ENCODE measurements around the gene STRAP.

STRAP gene, protein sequence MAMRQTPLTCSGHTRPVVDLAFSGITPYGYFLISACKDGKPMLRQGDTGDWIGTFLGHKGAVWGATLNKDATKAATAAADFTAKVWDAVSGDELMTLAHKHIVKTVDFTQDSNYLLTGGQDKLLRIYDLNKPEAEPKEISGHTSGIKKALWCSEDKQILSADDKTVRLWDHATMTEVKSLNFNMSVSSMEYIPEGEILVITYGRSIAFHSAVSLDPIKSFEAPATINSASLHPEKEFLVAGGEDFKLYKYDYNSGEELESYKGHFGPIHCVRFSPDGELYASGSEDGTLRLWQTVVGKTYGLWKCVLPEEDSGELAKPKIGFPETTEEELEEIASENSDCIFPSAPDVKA

DNA sequence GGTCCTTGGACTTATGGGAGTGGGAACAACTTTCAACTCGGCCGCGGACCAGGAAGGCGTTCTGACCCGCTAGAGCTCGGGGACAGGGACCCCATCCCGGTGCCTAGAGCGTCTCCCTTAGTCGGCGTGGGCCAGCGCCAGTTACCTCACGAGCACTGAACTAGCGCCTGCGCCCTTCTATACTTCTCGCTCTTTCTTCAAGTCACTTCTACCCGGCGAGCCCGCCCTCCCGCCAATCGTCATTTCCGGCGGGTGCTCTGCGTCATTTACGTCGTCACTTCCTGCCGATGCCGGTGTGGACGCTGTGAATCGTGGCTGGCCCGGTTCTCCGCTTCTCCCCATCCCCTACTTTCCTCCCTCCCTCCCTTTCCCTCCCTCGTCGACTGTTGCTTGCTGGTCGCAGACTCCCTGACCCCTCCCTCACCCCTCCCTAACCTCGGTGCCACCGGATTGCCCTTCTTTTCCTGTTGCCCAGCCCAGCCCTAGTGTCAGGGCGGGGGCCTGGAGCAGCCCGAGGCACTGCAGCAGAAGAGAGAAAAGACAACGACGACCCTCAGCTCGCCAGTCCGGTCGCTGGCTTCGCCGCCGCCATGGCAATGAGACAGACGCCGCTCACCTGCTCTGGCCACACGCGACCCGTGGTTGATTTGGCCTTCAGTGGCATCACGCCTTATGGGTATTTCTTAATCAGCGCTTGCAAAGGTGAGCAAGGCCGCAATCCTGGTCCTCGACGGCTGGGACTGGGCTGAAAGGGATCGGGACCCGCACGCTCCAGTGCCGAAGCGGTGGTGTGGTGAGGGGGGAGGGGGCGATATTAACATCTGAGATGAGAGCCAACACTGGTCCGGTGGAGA, at the start of gene STRAP:
STRAP (plus strand) TSS at position 270 of the 854 bp plus-strand sequence; CDS start at position 591, 321 bp downstream.
- DNase-seq (ENCODE audit: low spot score), result peak; percentile 98

GRCh38 chr12:15834575-15834974, 47.6 kb upstream of the STRAP start:
- DNase-seq (ENCODE audit: low spot score), result no peak

DNA sequence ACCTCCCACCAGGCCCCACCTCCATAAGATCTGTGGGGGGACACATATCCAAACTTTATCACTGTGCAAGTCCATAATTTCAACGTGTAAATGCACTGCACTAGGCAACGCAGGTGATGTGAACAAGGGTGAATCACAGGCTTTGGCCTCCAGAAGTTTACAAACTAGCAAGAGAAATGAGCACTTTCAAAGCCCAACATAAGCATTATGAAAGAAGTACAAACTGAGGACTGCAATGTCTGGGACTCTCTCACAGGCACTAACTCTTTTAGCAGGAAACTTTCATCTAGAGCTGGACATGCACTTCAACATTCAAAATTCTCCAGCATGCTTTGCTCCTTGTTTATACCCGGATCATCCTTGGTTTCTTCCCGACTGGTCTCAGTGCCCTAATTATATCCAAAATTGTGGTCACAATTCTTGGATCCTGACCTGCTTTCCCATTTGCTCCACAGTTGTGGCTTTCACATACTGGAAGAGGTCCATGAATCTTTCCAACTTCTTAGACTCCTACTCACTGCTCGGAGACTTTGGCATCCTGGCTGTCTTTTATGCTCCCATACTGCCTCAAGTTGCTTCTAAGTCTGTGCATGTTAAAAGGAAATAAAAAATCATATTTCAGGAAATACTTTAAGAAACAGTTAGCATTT, 44.9 kb upstream of the STRAP start:
- DNase-seq (ENCODE audit: low spot score), result no peak

DNA sequence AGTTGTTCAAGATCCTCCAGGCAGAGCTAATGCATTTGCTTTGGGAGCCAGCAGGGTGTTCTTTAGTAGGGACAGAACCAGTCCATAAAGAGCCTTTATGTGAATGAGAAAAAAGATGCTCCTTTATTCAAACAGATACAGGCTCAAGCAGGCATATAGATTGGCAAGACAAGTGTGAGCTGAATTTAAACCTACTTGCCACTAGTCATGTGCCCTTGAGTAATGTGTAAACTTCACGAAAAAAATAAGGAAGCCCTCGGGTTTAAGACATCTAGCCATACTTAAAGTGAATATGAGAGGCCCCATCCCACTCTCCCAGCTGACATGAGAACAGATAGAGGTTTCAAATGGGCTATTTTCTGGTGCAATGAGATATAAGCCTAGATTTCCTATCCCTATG, 43.1 kb upstream of the STRAP start:
- DNase-seq (ENCODE audit: low spot score), result no peak

DNA sequence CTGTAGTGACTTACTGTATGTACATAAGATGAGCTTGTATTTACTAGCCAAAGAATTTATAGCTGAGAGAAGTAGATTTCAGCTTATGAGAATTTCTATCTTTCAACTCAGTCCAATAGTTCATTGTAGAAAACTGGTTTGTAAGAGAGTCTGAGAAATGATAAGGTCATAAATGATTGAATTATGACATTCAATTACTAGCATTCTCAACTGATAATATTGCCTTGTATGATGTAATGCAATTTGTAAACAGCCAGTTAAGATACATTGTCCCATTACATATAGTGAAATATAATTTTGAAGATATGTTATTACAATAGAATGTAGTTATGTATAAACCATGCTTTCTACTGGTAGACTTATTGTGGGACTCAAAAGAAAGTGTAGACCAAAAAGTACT, 42.5 kb upstream of the STRAP start:
- no peak for DNase-seq (ENCODE audit: low spot score)

DNA sequence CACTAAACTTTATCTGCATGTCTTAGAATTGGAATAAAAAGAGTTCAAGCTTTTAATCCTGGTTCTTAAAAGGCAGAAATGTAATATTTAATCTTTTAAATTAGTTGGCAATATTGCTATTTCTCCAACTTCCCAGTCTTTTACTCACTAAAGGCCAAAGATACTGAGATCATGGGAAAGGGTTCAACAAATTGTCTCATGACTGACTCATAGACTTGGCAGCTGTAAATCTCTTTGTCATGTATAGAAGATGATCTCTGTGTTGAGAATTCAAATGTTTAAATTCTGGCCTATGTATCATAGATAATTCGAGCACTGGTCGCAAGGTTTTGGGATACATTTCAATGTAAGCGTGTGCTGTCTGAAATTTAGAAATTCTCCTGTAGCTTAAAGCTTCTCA, 40.1 kb upstream of the STRAP start:
- DNase-seq (ENCODE audit: low spot score), result no peak

- DNase-seq (ENCODE audit: low spot score), result no peak
Measured at GRCh38 chr12:15846887-15847286, 35.3 kb upstream of the STRAP start.

GRCh38 chr12:15848606-15849005, 33.6 kb upstream of the STRAP start:
- no peak for DNase-seq (ENCODE audit: low spot score)

DNA sequence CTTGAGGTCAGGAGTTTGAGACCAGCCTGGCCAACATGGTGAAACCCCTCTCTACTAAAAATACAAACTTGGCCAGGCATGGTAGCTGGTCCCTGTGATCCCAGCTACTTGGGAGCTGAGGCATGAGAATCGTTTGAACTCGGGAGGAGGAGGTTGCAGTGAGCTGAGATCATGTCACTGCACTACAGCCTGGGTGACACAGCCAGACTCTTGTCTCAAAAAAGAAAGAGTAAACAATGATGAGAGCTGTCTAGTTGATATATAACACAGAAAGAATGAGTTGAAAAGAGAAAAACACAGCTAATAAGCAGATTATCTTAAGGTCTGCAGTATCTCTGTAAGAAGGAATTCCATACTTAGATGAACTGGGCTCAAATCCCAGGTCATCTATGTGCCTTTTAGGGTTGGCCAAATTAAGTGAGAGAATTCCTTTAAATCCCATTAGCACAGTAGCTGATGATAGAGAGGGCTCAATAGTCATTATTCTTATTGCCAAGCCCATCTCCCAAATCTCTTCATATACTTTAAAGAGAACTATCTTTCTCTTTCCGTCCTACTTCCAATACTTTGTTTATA, 31.1 kb upstream of the STRAP start:
- DNase-seq (ENCODE audit: low spot score), result no peak

GRCh38 chr12:15851919-15852318, 30.3 kb upstream of the STRAP start:
- no peak for DNase-seq (ENCODE audit: low spot score)

- no peak for DNase-seq (ENCODE audit: low spot score)
Measured at GRCh38 chr12:15852383-15852782, 29.8 kb upstream of the STRAP start.

- DNase-seq (ENCODE audit: low spot score), result no peak
Measured at GRCh38 chr12:15853877-15854276, 28.3 kb upstream of the STRAP start.

DNA sequence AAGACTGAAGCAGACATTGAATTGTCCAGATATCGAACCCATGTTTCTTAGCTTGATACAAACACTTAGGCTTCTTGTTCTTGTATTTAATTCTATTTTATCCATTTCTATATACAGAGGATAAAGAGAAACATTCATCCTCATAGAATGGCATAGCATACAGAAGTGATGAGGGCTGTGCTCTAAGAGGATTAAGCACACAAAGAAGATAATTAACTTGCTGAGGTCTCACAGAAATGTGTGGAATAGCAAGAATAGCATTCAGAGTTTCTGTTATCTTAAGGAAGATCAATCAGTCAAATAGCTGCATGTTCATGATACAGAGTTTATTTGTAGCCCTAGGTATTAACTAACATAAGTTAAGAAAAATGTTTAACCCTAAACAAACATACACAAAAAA, 27.3 kb upstream of the STRAP start:
- DNase-seq (ENCODE audit: low spot score), result no peak

DNA sequence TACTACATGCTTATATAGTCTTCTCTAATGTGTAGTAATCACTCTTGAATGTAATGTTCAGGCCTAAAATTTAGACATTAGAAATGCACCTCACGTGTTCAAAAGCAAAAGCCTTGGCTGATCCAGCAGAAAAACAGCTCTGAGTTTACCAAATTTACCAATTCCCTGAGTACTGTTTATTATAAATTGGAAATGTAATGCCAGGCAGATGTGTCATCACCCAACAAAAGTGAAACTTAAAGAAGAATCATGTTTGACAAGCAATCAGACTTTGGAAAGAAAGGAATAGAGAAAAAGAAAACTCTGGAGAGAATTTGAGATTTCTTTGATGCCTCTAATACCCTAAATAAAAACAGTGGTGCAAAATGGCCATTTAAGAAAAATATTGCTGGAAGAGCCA, 26.5 kb upstream of the STRAP start:
- DNase-seq (ENCODE audit: low spot score), result no peak

DNA sequence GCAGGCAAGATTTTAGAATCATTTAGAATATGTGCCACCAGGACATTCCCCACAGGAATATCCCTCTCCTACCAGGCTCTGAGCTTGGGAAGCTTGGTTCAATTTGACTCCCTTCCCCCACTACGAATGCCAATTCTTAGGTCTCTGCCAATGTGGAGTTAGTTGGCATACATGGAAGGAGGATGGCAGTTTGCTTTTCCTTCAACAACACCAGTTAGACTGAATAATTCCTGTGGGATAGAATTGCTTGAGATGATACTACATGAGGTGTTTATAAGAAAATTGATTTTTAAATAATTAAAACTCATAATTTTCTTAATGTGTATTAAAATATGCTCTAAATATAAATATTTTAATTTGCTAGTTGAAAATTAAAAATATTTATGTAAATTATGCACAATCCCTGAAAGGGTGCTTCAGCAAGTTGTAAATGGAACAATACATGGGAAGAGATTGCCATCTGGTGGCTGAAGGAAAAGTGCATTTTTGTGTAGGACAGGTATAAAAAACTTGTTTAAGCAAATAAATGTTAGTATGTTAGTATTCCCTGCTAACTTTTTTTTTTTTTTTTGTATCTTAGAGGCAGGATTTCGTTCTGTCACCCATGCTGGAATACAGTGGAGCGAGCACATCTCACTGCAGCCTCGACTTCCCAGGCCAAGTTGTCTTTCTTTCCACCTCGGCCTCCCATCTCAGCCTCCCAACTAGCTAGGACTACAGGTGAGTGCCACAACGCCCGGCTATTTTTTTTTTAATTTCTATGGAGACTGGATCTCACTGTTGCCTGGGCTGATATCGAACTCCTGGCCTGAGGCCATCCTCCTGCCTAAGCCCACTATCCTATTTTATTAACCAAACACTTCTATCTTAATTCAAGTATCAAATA, 25.8 kb upstream of the STRAP start:
- DNase-seq (ENCODE audit: low spot score), result peak; percentile 77

- DNase-seq (ENCODE audit: low spot score), result no peak
Measured at GRCh38 chr12:15858353-15858752, 23.8 kb upstream of the STRAP start.

GRCh38 chr12:15859116-15859515, 23.1 kb upstream of the STRAP start:
- DNase-seq (ENCODE audit: low spot score), result no peak

GRCh38 chr12:15861404-15861803, 20.8 kb upstream of the STRAP start:
- no peak for DNase-seq (ENCODE audit: low spot score)

GRCh38 chr12:15862840-15863239, 19.3 kb upstream of the STRAP start:
- DNase-seq (ENCODE audit: low spot score), result no peak

DNA sequence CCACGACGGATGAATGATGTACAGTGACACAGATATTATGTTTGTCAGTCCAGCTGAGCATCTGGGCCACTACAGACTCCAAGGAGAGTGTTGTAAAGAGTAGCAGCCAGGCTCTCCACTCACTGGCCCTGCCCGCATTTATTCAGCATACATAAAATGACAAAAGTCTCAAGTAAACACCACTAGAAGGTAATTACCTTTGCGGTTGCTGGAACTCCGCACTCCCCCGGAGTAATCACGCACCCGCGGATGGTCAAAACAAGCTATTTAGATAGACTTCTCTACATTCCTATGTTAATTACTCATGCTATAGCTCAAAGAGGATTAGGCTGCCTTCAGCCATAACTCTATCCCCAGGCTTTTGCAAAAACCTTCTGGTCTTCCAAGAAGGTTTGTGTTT, 18.8 kb upstream of the STRAP start:
- DNase-seq (ENCODE audit: low spot score), result no peak

GRCh38 chr12:15863984-15864383, 18.2 kb upstream of the STRAP start:
- DNase-seq (ENCODE audit: low spot score), result no peak
